Retinal pigment epithelial cell (primary cell): ENCODE measurements around the gene MYL5.

Source experiments
- DNase-seq: peaks from one replicate; pipeline ENCODE4 v3.0.0-alpha.2; 2010; ENCODE audit warnings: low read depth
- H3K4me3 ChIP-seq: 2 replicates; pipeline ENCODE4 v1.5.1; 2011; ENCODE audit warnings: mild to moderate bottlenecking, low read length, control low read depth, moderate library complexity
- CTCF ChIP-seq: conservative IDR thresholded peaks from 2 replicates; pipeline ENCODE4 v1.5.1; 2011; ENCODE audit warnings: low read depth, low read length, control low read depth, inconsistent platforms

Gene MYL5

GRCh38 chr4:680551-680927, 6.2 kb downstream of the MYL5 start:
- peak overlapping the region; percentile 53 for H3K4me3 ChIP-seq
- no peak for TF ChIP-seq CTCF
- no peak for DNase-seq

- H3K4me3 ChIP-seq = peak overlapping the region; percentile 53
- TF ChIP-seq CTCF = no peak
- no peak for DNase-seq
Measured at GRCh38 chr4:680928-681645, 6.7 kb downstream of the MYL5 start.

- peak overlapping the region; percentile 22 for H3K4me3 ChIP-seq
Measured at GRCh38 chr4:681736-682451, 7.6 kb downstream of the MYL5 start.

GRCh38 chr4:682490-683172, 8.3 kb downstream of the MYL5 start:
- no peak for DNase-seq
- no peak for TF ChIP-seq CTCF
- H3K4me3 ChIP-seq = no peak overlapping the region

More at GRCh38 chr4:681736-682451, 7.6 kb downstream of the MYL5 start:
- no peak for DNase-seq
- no peak for TF ChIP-seq CTCF

GRCh38 chr4:683247-683897, 9.0 kb downstream of the MYL5 start:
- H3K4me3 ChIP-seq = no peak overlapping the region
- TF ChIP-seq CTCF = no peak
- DNase-seq = no peak

GRCh38 chr4:683982-684622, 9.8 kb downstream of the MYL5 start:
- peak; percentile 27 for DNase-seq
- no peak overlapping the region for H3K4me3 ChIP-seq
- TF ChIP-seq CTCF = peak; percentile 87
